ENCODE results near the gene USP10. TPM values are rescaled to one million over a fixed set of nuclear protein-coding genes. Genes with fewer than 3 reads are reported as not detected.

Gene USP10
- total and polyA plus RNA-seq, 2 donors (not counting 1 experiment from before 2014, with no cell fraction given), result 48.9 to 134 TPM

- Histone ChIP-seq H3K4me1 (ENCODE audit: control insufficient read depth in 2 of 2, insufficient read depth in 2 of 2, low read length in 2 of 2) (peaks cover 11 to 13% of the 10 kb centered on the region in 2 donors), H3K4me2 (replicated peaks; ENCODE audit: low read depth, low read length, poor library complexity, severe bottlenecking) (peak overlapping the region; percentile 74), H3K36me3 (replicated peaks in 1 of 2; ENCODE audit: control extremely low read depth in 1 of 2, control insufficient read depth in 1 of 2, extremely low read depth in 1 of 2, insufficient read depth in 2 of 2, low read length in 1 of 2) (no peaks in the 10 kb centered on the region), H3K27me3 (replicated peaks in 1 of 4; ENCODE audit: control extremely low read depth in 1 of 4, control insufficient read depth in 3 of 4, insufficient read depth in 4 of 4, low read length in 3 of 4) (peaks cover 0 to 41% (median 15%) of the 10 kb centered on the region in 4 experiments), H4K20me1 (ENCODE audit: control insufficient read depth, insufficient read depth, low read length, poor library complexity, severe bottlenecking) (no peaks in the 10 kb centered on the region), H3K9ac (ENCODE audit: low read length) (no peak overlapping the region), H3K4me3 (ENCODE audit: control extremely low read depth in 1 of 5, extremely low read depth in 1 of 5, insufficient read depth in 1 of 5, low read depth in 2 of 5, low read length in 4 of 5) (peak overlapping the region in 3 of 5 experiments; percentile 20 to 74 (median 41)), H2AFZ (ENCODE audit: insufficient read depth, low read depth, low read length, poor library complexity, severe bottlenecking) (peak overlapping the region; percentile 39), H3K79me2 (ENCODE audit: control insufficient read depth, insufficient read depth, low read length) (no peaks in the 10 kb centered on the region), H3K27ac (ENCODE audit: low read length in 2 of 2) (no peak overlapping the region), H3K9me3 (ENCODE audit: control extremely low read depth in 1 of 3, control insufficient read depth in 2 of 3, insufficient read depth in 1 of 3, low read length in 2 of 3) (peaks cover 0 to 3% (median 0%) of the 10 kb centered on the region in 3 donors)
- POLR2A ChIA-PET, result no interaction called here
- Mint-ChIP-seq H3K27me3 (peaks cover 55% of the 10 kb centered on the region), H3K9me3 (ENCODE audit: insufficient read depth) (no peaks in the 10 kb centered on the region), H3K4me3 (peak overlapping the region; percentile 69), H3K27ac (no peak overlapping the region), H3K4me1 (peaks cover 8% of the 10 kb centered on the region)
- WGBS (ENCODE audit: insufficient coverage), result 68% methylated on average over 8 of the region's 8 CpGs
- TF ChIP-seq CTCF (IDR thresholded peaks at IDR 0.05) (no peak), EZH2 (IDR thresholded peaks at IDR 0.05; ENCODE audit: borderline replicate concordance, insufficient read depth, low read depth, low read length, poor library complexity, severe bottlenecking) (no peak)
- intact Hi-C loops (cut with micrococcal nuclease), result no loop called here
- no peak for ATAC-seq (ENCODE audit: low read depth)
- DNase-seq, result no peak
- CTCF ChIA-PET, result no interaction called here
Observed at GRCh38 chr16:84820305-84820684, 120.5 kb downstream of the USP10 start.

GRCh38 chr16:84820771-84821170 lies 121.0 kb downstream of the USP10 start:
- no peak overlapping the region for H3K27ac Mint-ChIP-seq
- CTCF ChIA-PET, result no interaction called here

More at GRCh38 chr16:84820771-84821170, 121.0 kb downstream of the USP10 start:
- H3K4me3 Mint-ChIP-seq, result peak overlapping the region; percentile 69
- Histone ChIP-seq H3K4me2 (replicated peaks; ENCODE audit: low read depth, low read length, poor library complexity, severe bottlenecking) (peak overlapping the region; percentile 74), H3K27me3 (replicated peaks in 1 of 4; ENCODE audit: control extremely low read depth in 1 of 4, control insufficient read depth in 3 of 4, insufficient read depth in 4 of 4, low read length in 3 of 4) (peaks cover 0 to 41% (median 15%) of the 10 kb centered on the region in 4 experiments), H3K27ac (ENCODE audit: low read length in 2 of 2) (no peak overlapping the region), H3K4me1 (ENCODE audit: control insufficient read depth in 2 of 2, insufficient read depth in 2 of 2, low read length in 2 of 2) (peaks cover 11 to 13% of the 10 kb centered on the region in 2 donors), H3K36me3 (replicated peaks in 1 of 2; ENCODE audit: control extremely low read depth in 1 of 2, control insufficient read depth in 1 of 2, extremely low read depth in 1 of 2, insufficient read depth in 2 of 2, low read length in 1 of 2) (no peaks in the 10 kb centered on the region), H3K9me3 (ENCODE audit: control extremely low read depth in 1 of 3, control insufficient read depth in 2 of 3, insufficient read depth in 1 of 3, low read length in 2 of 3) (peaks cover 0 to 3% (median 0%) of the 10 kb centered on the region in 3 donors), H3K79me2 (ENCODE audit: control insufficient read depth, insufficient read depth, low read length) (no peaks in the 10 kb centered on the region), H3K4me3 (ENCODE audit: control extremely low read depth in 1 of 5, extremely low read depth in 1 of 5, insufficient read depth in 1 of 5, low read depth in 2 of 5, low read length in 4 of 5) (peak overlapping the region in 1 of 5 experiments; percentile 74), H4K20me1 (ENCODE audit: control insufficient read depth, insufficient read depth, low read length, poor library complexity, severe bottlenecking) (no peaks in the 10 kb centered on the region), H2AFZ (ENCODE audit: insufficient read depth, low read depth, low read length, poor library complexity, severe bottlenecking) (no peak overlapping the region), H3K9ac (ENCODE audit: low read length) (no peak overlapping the region)
- TF ChIP-seq EZH2 (IDR thresholded peaks at IDR 0.05; ENCODE audit: borderline replicate concordance, insufficient read depth, low read depth, low read length, poor library complexity, severe bottlenecking), result no peak
- no peak for TF ChIP-seq CTCF (IDR thresholded peaks at IDR 0.05)
- POLR2A ChIA-PET, result no interaction called here
- H3K4me1 Mint-ChIP-seq, result peaks cover 8% of the 10 kb centered on the region
- peaks cover 55% of the 10 kb centered on the region for H3K27me3 Mint-ChIP-seq
- H3K9me3 Mint-ChIP-seq (ENCODE audit: insufficient read depth), result no peaks in the 10 kb centered on the region
- intact Hi-C loops (cut with micrococcal nuclease), result no loop called here
- 85% methylated on average over 12 of the region's 12 CpGs for WGBS (ENCODE audit: insufficient coverage)
- DNase-seq (no peak), ATAC-seq (ENCODE audit: low read depth) (no peak)

Data from B cell (primary cell).